BLaER1 (cell line): ENCODE results near the gene NAPB.
A peak's percentile ranks its signal among the peaks of the same experiment; 100 is the strongest.

Experiments
- H3K27ac ChIP-seq: shearing (Covaris generic); formaldehyde crosslinking; 2 replicates; pipeline ENCODE4 v1.8.1; 2022
- H3K27me3 ChIP-seq: shearing (Covaris generic); formaldehyde crosslinking; 2 replicates; pipeline ENCODE4 v1.8.1; 2022
- H3K36me3 ChIP-seq: shearing (Covaris generic); formaldehyde crosslinking; 2 replicates; pipeline ENCODE4 v1.8.1; 2022
- H3K4me1 ChIP-seq: shearing (Covaris generic); formaldehyde crosslinking; 2 replicates; pipeline ENCODE4 v1.8.1; 2022
- H3K4me2 ChIP-seq: shearing (Covaris generic); formaldehyde crosslinking; 2 replicates; pipeline ENCODE4 v1.8.1; 2022
- H3K4me3 ChIP-seq: shearing (Covaris generic); formaldehyde crosslinking; 2 replicates; pipeline ENCODE4 v1.8.1; 2022
- H3K9ac ChIP-seq: shearing (Covaris generic); formaldehyde crosslinking; 2 replicates; pipeline ENCODE4 v1.8.1; 2022
- H3K9me3 ChIP-seq: shearing (Covaris generic); formaldehyde crosslinking; 2 replicates; pipeline ENCODE4 v1.8.1; 2022
- H4K20me1 ChIP-seq: shearing (Covaris generic); formaldehyde crosslinking; 2 replicates; pipeline ENCODE4 v1.8.1; 2022
- Cebpa-rat ChIP-seq: shearing (Covaris generic); IDR thresholded peaks from 2 replicates; pipeline ENCODE4 v1.8.1; 2022

The NAPB gene

GRCh38 chr20:23391707-23392310, 29.5 kb downstream of the NAPB start:
- TF ChIP-seq Cebpa-rat = no peak
- Histone ChIP-seq H3K4me1 (no peaks in the 10 kb centered on the region), H3K9ac (no peak overlapping the region), H3K4me3 (no peak overlapping the region), H3K27me3 (no peaks in the 10 kb centered on the region), H3K36me3 (peaks cover 81% of the 10 kb centered on the region), H3K4me2 (no peak overlapping the region), H3K9me3 (no peaks in the 10 kb centered on the region), H3K27ac (no peak overlapping the region), H4K20me1 (peaks cover 14% of the 10 kb centered on the region; the same call in 1 of the 2 replicates)

GRCh38 chr20:23390091-23390774, 31.1 kb downstream of the NAPB start:
- no peak for TF ChIP-seq Cebpa-rat
- Histone ChIP-seq H3K36me3 (peaks cover 83% of the 10 kb centered on the region), H3K27me3 (no peaks in the 10 kb centered on the region), H3K4me3 (no peak overlapping the region), H3K4me1 (no peaks in the 10 kb centered on the region), H3K4me2 (no peak overlapping the region), H3K27ac (no peak overlapping the region), H4K20me1 (peaks cover 9% of the 10 kb centered on the region; the same call in 1 of the 2 replicates), H3K9me3 (no peaks in the 10 kb centered on the region), H3K9ac (no peak overlapping the region)

- Histone ChIP-seq H3K9me3 (no peaks in the 10 kb centered on the region), H3K36me3 (peaks cover 78% of the 10 kb centered on the region), H3K27me3 (no peaks in the 10 kb centered on the region), H3K9ac (no peak overlapping the region), H3K4me1 (peaks cover 2% of the 10 kb centered on the region), H3K4me3 (no peak overlapping the region), H4K20me1 (peaks cover 13% of the 10 kb centered on the region; the same call in 1 of the 2 replicates), H3K4me2 (no peak overlapping the region), H3K27ac (no peak overlapping the region)
- TF ChIP-seq Cebpa-rat = no peak
These were observed 34.2 kb downstream of the NAPB start for GRCh38 chr20:23387118-23387443.

- no peak overlapping the region for H3K4me3 ChIP-seq
- TF ChIP-seq Cebpa-rat = no peak
- H3K9ac ChIP-seq = no peak overlapping the region
- H4K20me1 ChIP-seq = peaks cover 18% of the 10 kb centered on the region; the same call in 1 of the 2 replicates
- H3K4me2 ChIP-seq = no peak overlapping the region
- peaks cover 8% of the 10 kb centered on the region for H3K4me1 ChIP-seq
- no peak overlapping the region for H3K27ac ChIP-seq
- no peaks in the 10 kb centered on the region for H3K9me3 ChIP-seq
- peaks cover 79% of the 10 kb centered on the region for H3K36me3 ChIP-seq
- no peaks in the 10 kb centered on the region for H3K27me3 ChIP-seq
These were observed 34.8 kb downstream of the NAPB start for GRCh38 chr20:23386304-23387117.

- H3K4me3 ChIP-seq = no peak overlapping the region
- no peaks in the 10 kb centered on the region for H3K27me3 ChIP-seq
- peaks cover 10% of the 10 kb centered on the region; the same call in 1 of the 2 replicates for H4K20me1 ChIP-seq
- H3K27ac ChIP-seq = no peak overlapping the region
- H3K4me2 ChIP-seq = 0 out of 2 replicates have a peak overlapping the region, but pooled peaks have one; percentile 8
- no peak for TF ChIP-seq Cebpa-rat
- no peaks in the 10 kb centered on the region for H3K9me3 ChIP-seq
- H3K4me1 ChIP-seq = peaks cover 8% of the 10 kb centered on the region
- H3K9ac ChIP-seq = no peak overlapping the region
- peaks cover 78% of the 10 kb centered on the region for H3K36me3 ChIP-seq
These were observed 39.4 kb downstream of the NAPB start for GRCh38 chr20:23381876-23382275.

GRCh38 chr20:23379772-23380171, 41.5 kb downstream of the NAPB start:
- H3K4me2 ChIP-seq = no peak overlapping the region
- peaks cover 85% of the 10 kb centered on the region for H3K36me3 ChIP-seq
- no peak overlapping the region for H3K27ac ChIP-seq
- H3K4me1 ChIP-seq = peaks cover 8% of the 10 kb centered on the region
- H3K4me3 ChIP-seq = no peak overlapping the region
- peaks cover 11% of the 10 kb centered on the region; the same call in 1 of the 2 replicates for H3K9me3 ChIP-seq
- peaks cover 10% of the 10 kb centered on the region; the same call in 1 of the 2 replicates for H4K20me1 ChIP-seq
- H3K27me3 ChIP-seq = no peaks in the 10 kb centered on the region
- no peak for TF ChIP-seq Cebpa-rat
- no peak overlapping the region for H3K9ac ChIP-seq

- Histone ChIP-seq H3K9ac (no peak overlapping the region), H4K20me1 (peaks cover 16% of the 10 kb centered on the region; the same call in 1 of the 2 replicates), H3K4me3 (no peak overlapping the region), H3K9me3 (peaks cover 11% of the 10 kb centered on the region; the same call in 1 of the 2 replicates), H3K27ac (no peak overlapping the region), H3K4me1 (no peaks in the 10 kb centered on the region), H3K27me3 (no peaks in the 10 kb centered on the region), H3K36me3 (peaks cover 89% of the 10 kb centered on the region), H3K4me2 (no peak overlapping the region)
- no peak for TF ChIP-seq Cebpa-rat
These were observed 45.5 kb downstream of the NAPB start for GRCh38 chr20:23375827-23376226.

- H3K9me3 ChIP-seq = peaks cover 11% of the 10 kb centered on the region; the same call in 1 of the 2 replicates
- H3K27ac ChIP-seq = no peak overlapping the region
- H3K4me3 ChIP-seq = no peak overlapping the region
- H3K4me2 ChIP-seq = no peak overlapping the region
- no peaks in the 10 kb centered on the region for H3K4me1 ChIP-seq
- no peaks in the 10 kb centered on the region for H3K27me3 ChIP-seq
- no peak for TF ChIP-seq Cebpa-rat
- H3K9ac ChIP-seq = no peak overlapping the region
- H4K20me1 ChIP-seq = peaks cover 30% of the 10 kb centered on the region
- peaks cover 94% of the 10 kb centered on the region for H3K36me3 ChIP-seq
These were observed 46.8 kb downstream of the NAPB start for GRCh38 chr20:23374441-23374840.

- Histone ChIP-seq H3K36me3 (peaks cover 93% of the 10 kb centered on the region), H3K9ac (no peak overlapping the region), H3K4me3 (no peak overlapping the region), H3K4me1 (peaks cover 7% of the 10 kb centered on the region), H3K4me2 (no peak overlapping the region), H3K27ac (no peak overlapping the region), H3K27me3 (no peaks in the 10 kb centered on the region), H3K9me3 (peaks cover 11% of the 10 kb centered on the region; the same call in 1 of the 2 replicates), H4K20me1 (peaks cover 60% of the 10 kb centered on the region)
- TF ChIP-seq Cebpa-rat = no peak
These were observed 49.8 kb downstream of the NAPB start for GRCh38 chr20:23371496-23371895.
